Mesangial cell (primary cell): ENCODE measurements around the gene LAMP1. TPM values are rescaled to one million over a fixed set of nuclear protein-coding genes. Genes with fewer than 3 reads are reported as not detected.

Experiments
- total RNA-seq: library from RNA; depleted of rRNA; stranded (reverse); fragments of >200 nt; gene quantifications from 2 replicates; pipeline ENCODE4 v1.2.3, GENCODE V29; 2015

Gene LAMP1, protein sequence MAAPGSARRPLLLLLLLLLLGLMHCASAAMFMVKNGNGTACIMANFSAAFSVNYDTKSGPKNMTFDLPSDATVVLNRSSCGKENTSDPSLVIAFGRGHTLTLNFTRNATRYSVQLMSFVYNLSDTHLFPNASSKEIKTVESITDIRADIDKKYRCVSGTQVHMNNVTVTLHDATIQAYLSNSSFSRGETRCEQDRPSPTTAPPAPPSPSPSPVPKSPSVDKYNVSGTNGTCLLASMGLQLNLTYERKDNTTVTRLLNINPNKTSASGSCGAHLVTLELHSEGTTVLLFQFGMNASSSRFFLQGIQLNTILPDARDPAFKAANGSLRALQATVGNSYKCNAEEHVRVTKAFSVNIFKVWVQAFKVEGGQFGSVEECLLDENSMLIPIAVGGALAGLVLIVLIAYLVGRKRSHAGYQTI
- total RNA-seq = 157 and 257 TPM in 2 replicates

GRCh38 chr13:113296823-113297369, at the start of gene LAMP1:
TSS of gene LAMP1 (plus strand) at chr13:113297239. CDS start at chr13:113297435, 196 bp downstream.

Other genes starting within 250 kb of the LAMP1 start
- under 0.01 TPM in 1 of 2 replicates, not detected in the other for gene F7, start 191.4 kb upstream of the LAMP1 start, total RNA-seq
- 4.2 and 6.0 TPM in 2 replicates for gene F10, start 174.4 kb upstream of the LAMP1 start, total RNA-seq
- gene PROZ, start 138.6 kb upstream of the LAMP1 start, total RNA-seq = not detected in 2 replicates
- gene PCID2, start 88.6 kb upstream of the LAMP1 start, total RNA-seq = 31.1 and 42.7 TPM in 2 replicates
- 141 and 152 TPM in 2 replicates for gene CUL4A, start 87.6 kb upstream of the LAMP1 start, total RNA-seq
- gene GRTP1, start 66.9 kb downstream of the LAMP1 start, total RNA-seq = 1.1 and 3.8 TPM in 2 replicates
- 1.1 and 1.8 TPM in 2 replicates for gene ADPRHL1, start 156.2 kb downstream of the LAMP1 start, total RNA-seq
- gene DCUN1D2, start 193.5 kb downstream of the LAMP1 start, total RNA-seq = 4.9 and 10.4 TPM in 2 replicates